Measurements from ENCODE around the gene KAZALD1.

DNA sequence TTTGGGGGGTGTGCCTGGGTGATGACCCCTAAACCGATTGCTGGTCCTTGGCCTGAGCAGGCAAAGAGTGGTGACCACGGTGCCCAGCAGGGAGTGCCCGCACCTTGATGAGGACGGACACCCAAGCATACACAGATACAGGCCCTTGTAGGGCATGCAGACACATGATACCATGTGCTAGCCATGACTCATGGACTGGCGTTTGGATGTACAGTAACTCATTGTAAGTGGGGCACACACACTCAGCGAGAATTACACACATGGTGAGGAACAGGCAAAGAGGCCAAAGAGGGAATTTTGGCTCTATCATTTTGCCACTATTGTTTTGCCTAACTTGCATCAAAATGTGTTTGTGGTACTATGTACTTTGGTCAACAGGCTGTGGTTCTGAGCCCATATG lies 24.1 kb downstream of the KAZALD1 start:
- TF ChIP-seq CTCF (IDR thresholded peaks at IDR 0.05 in 2 of 3, conservative IDR thresholded peaks at IDR 0.05 in 1 of 3; ENCODE audit: borderline replicate concordance in 1 of 3, insufficient read depth in 1 of 3, low read depth in 2 of 3, low read length in 2 of 3) (no peak), POLR2A (IDR thresholded peaks at IDR 0.05; ENCODE audit: borderline replicate concordance, extremely low read depth, insufficient read depth, insufficient read length) (no peak)

All from HCT116 (cell line).